CD14-positive monocyte (primary cell): ENCODE measurements around the gene TRIOBP. TPM values are rescaled to one million over a fixed set of nuclear protein-coding genes. Genes with fewer than 3 reads are reported as not detected.

Source experiments
- DNase-seq, 3 donors: peaks; one replicate each; pipeline ENCODE4 v3.0.0-alpha.2; 2011 to 2022
- H2AFZ ChIP-seq: 2 replicates; pipeline ENCODE4 v1.6.0; 2012; ENCODE audit warnings: mild to moderate bottlenecking, low read depth, low read length, inconsistent platforms; ENCODE audit not compliant: insufficient read depth, poor library complexity, severe bottlenecking
- H3K27ac ChIP-seq, 2 donors: 1 replicate in 1 of 2; 2 replicates in 1 of 2; pipeline ENCODE4 v1.5.1; 2012 to 2013; ENCODE audit warnings: low read length in 2 of 2, control low read depth in 1 of 2, inconsistent platforms in 1 of 2, low read depth in 1 of 2, mild to moderate bottlenecking in 1 of 2
- H3K27me3 ChIP-seq, 2 donors: one replicate each; pipeline versions ENCODE4 v1.6.0 to v1.6.1; 2011 to 2013; ENCODE audit warnings: low read length in 2 of 2; ENCODE audit not compliant: control insufficient read depth in 2 of 2, insufficient read depth in 2 of 2
- H3K36me3 ChIP-seq, 2 donors: replicated peaks in 1 of 2; 1 replicate in 1 of 2; 2 replicates in 1 of 2; pipeline versions ENCODE4 v1.5.1 to v1.6.1; 2012 to 2013; ENCODE audit warnings: low read length in 2 of 2, control low read depth in 1 of 2, inconsistent platforms in 1 of 2, mild to moderate bottlenecking in 1 of 2; ENCODE audit not compliant: insufficient read depth in 2 of 2, control insufficient read depth in 1 of 2
- H3K4me1 ChIP-seq, 2 donors: 1 replicate in 1 of 2; 2 replicates in 1 of 2; pipeline versions ENCODE4 v1.5.1 to v1.6.1; 2012 to 2013; ENCODE audit warnings: low read length in 2 of 2, control low read depth in 1 of 2, inconsistent platforms in 1 of 2, mild to moderate bottlenecking in 1 of 2, moderate library complexity in 1 of 2; ENCODE audit not compliant: insufficient read depth in 2 of 2, control insufficient read depth in 1 of 2
- H3K4me2 ChIP-seq: replicated peaks from 2 replicates; pipeline ENCODE3; 2012; ENCODE audit warnings: low read length, moderate library complexity, mild to moderate bottlenecking; ENCODE audit not compliant: poor library complexity, severe bottlenecking; ENCODE audit errors: extremely low read depth
- H3K4me3 ChIP-seq, 3 experiments: fragments of 200-600 bp in 1 of 3; sonication (generic) in 1 of 3; replicated peaks in 1 of 3; 1 replicate in 2 of 3; 2 replicates in 1 of 3; pipeline ENCODE4 v1.5.1; 2011 to 2013; ENCODE audit warnings: low read length in 3 of 3, mild to moderate bottlenecking in 3 of 3, control low read depth in 2 of 3, low read depth in 2 of 3, inconsistent platforms in 1 of 3, moderate library complexity in 1 of 3
- H3K79me2 ChIP-seq: 2 replicates; pipeline ENCODE4 v1.6.0; 2012; ENCODE audit warnings: mild to moderate bottlenecking, control low read depth, inconsistent platforms, low read length, moderate library complexity; ENCODE audit not compliant: insufficient read depth
- H3K9ac ChIP-seq: 2 replicates; pipeline ENCODE4 v1.6.0; 2017; ENCODE audit warnings: low read length, mild to moderate bottlenecking; ENCODE audit not compliant: insufficient read depth, poor library complexity, severe bottlenecking
- H3K9me3 ChIP-seq, 2 donors: replicated peaks in 1 of 2; 1 replicate in 1 of 2; 2 replicates in 1 of 2; pipeline versions ENCODE4 v1.5.1 to v1.6.1; 2012 to 2013; ENCODE audit warnings: low read length in 2 of 2, control low read depth in 1 of 2; ENCODE audit not compliant: control insufficient read depth in 1 of 2, insufficient read depth in 1 of 2
- H4K20me1 ChIP-seq: 2 replicates; pipeline ENCODE4 v1.6.0; 2012; ENCODE audit warnings: mild to moderate bottlenecking, low read length, control low read depth, moderate library complexity; ENCODE audit not compliant: insufficient read depth
- H3K27ac Mint-ChIP-seq, 7 donors: one replicate each; pipeline ENCODE4 v1.8.0; 2020; ENCODE audit warnings: mild to moderate bottlenecking in 7 of 7, mixed read lengths in 7 of 7, moderate library complexity in 6 of 7, inconsistent platforms in 2 of 7
- H3K27me3 Mint-ChIP-seq, 3 donors: one replicate each; pipeline ENCODE4 v1.8.0; 2021 to 2022; ENCODE audit warnings: low read depth in 3 of 3, mild to moderate bottlenecking in 3 of 3, mixed read lengths in 3 of 3, moderate library complexity in 3 of 3, inconsistent platforms in 1 of 3
- H3K36me3 Mint-ChIP-seq, 2 donors: one replicate each; pipeline ENCODE4 v1.8.0; 2020; ENCODE audit warnings: mixed read lengths in 2 of 2, inconsistent platforms in 1 of 2, mild to moderate bottlenecking in 1 of 2
- H3K4me1 Mint-ChIP-seq: one replicate; pipeline ENCODE4 v1.8.0; 2020; ENCODE audit warnings: mild to moderate bottlenecking, mixed read lengths
- H3K4me3 Mint-ChIP-seq, 2 donors: one replicate each; pipeline ENCODE4 v1.8.0; 2020; ENCODE audit warnings: mild to moderate bottlenecking in 2 of 2, mixed read lengths in 2 of 2, moderate library complexity in 1 of 2
- H3K9me3 Mint-ChIP-seq, 7 donors: one replicate each; pipeline ENCODE4 v1.8.0; 2020 to 2022; ENCODE audit warnings: mixed read lengths in 7 of 7, mild to moderate bottlenecking in 6 of 7, moderate library complexity in 6 of 7, inconsistent platforms in 2 of 7
- CTCF ChIP-seq: fragments of 200-600 bp; IDR thresholded peaks from one replicate; pipeline ENCODE4 v1.8.0; 2022; ENCODE audit warnings: antibody characterized with exemption, mild to moderate bottlenecking
- WGBS: methylation state at CpG from one replicate; pipeline ENCODE4 v1.1.5; 2013; ENCODE audit warnings: missing lambda C conversion rate; ENCODE audit not compliant: insufficient coverage; 5-methylcytosine and 5-hydroxymethylcytosine counted together
- intact Hi-C, 2 donors: fragments of 100-400 bp; cut with micrococcal nuclease; formaldehyde crosslinking; loops; one replicate each; pipeline versions ENCODE4 v1.15.0 to v1.15.1; 2023
- polyA plus RNA-seq, 3 donors: library from polyadenylated mRNA; depleted of rRNA in 1 of 3; unstranded in 2 of 3; stranded (reverse) in 1 of 3; fragments of 300-500 nt in 2 of 3; fragments of >200 nt in 1 of 3; fragmentation: Illumina TruSeq in 2 of 3; gene quantifications; 1 replicate in 2 of 3; 2 replicates in 1 of 3; pipeline ENCODE4 v1.2.3, GENCODE V29; 2012 to 2021

TRIOBP gene
- polyA plus RNA-seq, 3 donors, result 43.0 to 46.6 (median 44.7) TPM

GRCh38 chr22:37807410-37808293, 110.8 kb downstream of the TRIOBP start, which contains the start of gene GCAT:
GCAT (plus strand) TSS chr22:37807934; CDS start chr22:37807968, 34 bp downstream.
- Histone ChIP-seq H3K36me3 (no peaks in the 10 kb centered on the region), H3K27me3 (peaks cover 27 to 51% of the 10 kb centered on the region in 2 donors), H2AFZ (peak within 1 kb of the TSS; percentile 81), H3K79me2 (peaks cover 11% of the 10 kb centered on the region), H3K4me2 (peak within 1 kb of the TSS; percentile 89), H3K9ac (peak within 1 kb of the TSS; percentile 44), H4K20me1 (peaks cover 13% of the 10 kb centered on the region), H3K27ac (no peak within 1 kb of the TSS), H3K4me3 (peak within 1 kb of the TSS; percentile 42 to 75 (median 59)), H3K4me1 (peaks cover 52 to 61% of the 10 kb centered on the region in 2 donors), H3K9me3 (peaks cover 0 to 5% of the 10 kb centered on the region in 2 donors)
- Mint-ChIP-seq H3K36me3 (peaks cover 8 to 16% of the 10 kb centered on the region in 2 donors), H3K9me3 (peaks cover 0 to 17% (median 7%) of the 10 kb centered on the region in 7 donors), H3K27me3 (peaks cover 52 to 64% (median 54%) of the 10 kb centered on the region in 3 donors), H3K27ac (peak within 1 kb of the TSS in 2 of 7 donors; percentile 57 to 63), H3K4me1 (peaks cover 49% of the 10 kb centered on the region), H3K4me3 (peak within 1 kb of the TSS; percentile 87 to 96)
- DNase-seq, result peak; percentile 77 to 83 (median 78)
- no peak for TF ChIP-seq CTCF
- intact Hi-C loops, result loop anchor here in 1 of 2 donors (10.0 kb wide), 1 partner anchor 123 kb away; the partner anchor contains the start of gene NOL12
- WGBS, result under 1% methylated on average over 49 of the region's 73 CpGs

GRCh38 chr22:37808294-37808657, 111.4 kb downstream of the TRIOBP start:
- H3K27ac ChIP-seq, result no peak overlapping the region
- peaks cover 22 to 45% of the 10 kb centered on the region in 2 donors for H3K27me3 ChIP-seq
- 9% methylated on average over 8 of the region's 8 CpGs for WGBS
- Mint-ChIP-seq H3K4me1 (peaks cover 43% of the 10 kb centered on the region), H3K27me3 (peaks cover 46 to 57% (median 48%) of the 10 kb centered on the region in 3 donors), H3K9me3 (peaks cover 0 to 13% (median 5%) of the 10 kb centered on the region in 7 donors), H3K4me3 (peak overlapping the region; percentile 87 to 96), H3K36me3 (peaks cover 8 to 12% of the 10 kb centered on the region in 2 donors), H3K27ac (no peak overlapping the region)
- DNase-seq, result no peak
- peaks cover 46 to 55% of the 10 kb centered on the region in 2 donors for H3K4me1 ChIP-seq
- H3K9ac ChIP-seq, result peak overlapping the region; percentile 33
- peak overlapping the region; percentile 89 for H3K4me2 ChIP-seq
- intact Hi-C loops, result loop anchor here in 1 of 2 donors (10.0 kb wide), 1 partner anchor 123 kb away; the partner anchor contains the start of gene NOL12
- H4K20me1 ChIP-seq, result peaks cover 13% of the 10 kb centered on the region
- no peak for TF ChIP-seq CTCF
- peaks cover 0 to 5% of the 10 kb centered on the region in 2 donors for H3K9me3 ChIP-seq
- H3K36me3 ChIP-seq, result no peaks in the 10 kb centered on the region
- peak overlapping the region; percentile 36 to 75 (median 46) for H3K4me3 ChIP-seq
- peak overlapping the region; percentile 81 for H2AFZ ChIP-seq
- peaks cover 11% of the 10 kb centered on the region for H3K79me2 ChIP-seq
